ENCODE data around the gene NOXO1. TPM values are rescaled to one million over a fixed set of nuclear protein-coding genes. Genes with fewer than 3 reads are reported as not detected.
A peak's percentile ranks its signal among the peaks of the same experiment; 100 is the strongest.

Gene NOXO1
- total and polyA plus RNA-seq, 4 experiments from 2014 or later: 0.47 to 0.84 (median 0.52) TPM

DNA sequence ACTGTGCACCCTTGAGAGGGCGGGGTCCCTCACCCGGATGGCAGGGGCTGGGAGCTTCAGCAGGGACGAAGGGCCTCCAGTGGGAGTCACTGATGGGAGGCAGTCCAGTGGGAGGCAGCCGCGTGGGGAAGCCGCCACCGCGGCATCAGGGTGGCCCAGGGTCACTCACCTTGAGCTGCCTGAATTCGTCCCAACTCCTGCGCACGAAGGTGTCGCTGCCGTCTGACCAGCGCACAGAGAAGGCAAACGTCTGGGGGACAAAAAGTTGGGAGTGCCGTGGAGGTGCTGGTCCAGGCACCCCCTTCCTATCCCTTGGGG is 540 bp downstream of the NOXO1 start:
- ChIA-PET CTCF (ENCODE audit: partially characterized antibody) (no interaction called here), POLR2A (ENCODE audit: partially characterized antibody) (interaction anchor here (0.6 to 7.5 kb wide), 4 partner anchors 9 to 24 kb away, joined by 3 to 99 read pairs (median 34); partner anchors contain the start of genes NDUFB10, RNF151, RPS2 and TBL3)

DNA sequence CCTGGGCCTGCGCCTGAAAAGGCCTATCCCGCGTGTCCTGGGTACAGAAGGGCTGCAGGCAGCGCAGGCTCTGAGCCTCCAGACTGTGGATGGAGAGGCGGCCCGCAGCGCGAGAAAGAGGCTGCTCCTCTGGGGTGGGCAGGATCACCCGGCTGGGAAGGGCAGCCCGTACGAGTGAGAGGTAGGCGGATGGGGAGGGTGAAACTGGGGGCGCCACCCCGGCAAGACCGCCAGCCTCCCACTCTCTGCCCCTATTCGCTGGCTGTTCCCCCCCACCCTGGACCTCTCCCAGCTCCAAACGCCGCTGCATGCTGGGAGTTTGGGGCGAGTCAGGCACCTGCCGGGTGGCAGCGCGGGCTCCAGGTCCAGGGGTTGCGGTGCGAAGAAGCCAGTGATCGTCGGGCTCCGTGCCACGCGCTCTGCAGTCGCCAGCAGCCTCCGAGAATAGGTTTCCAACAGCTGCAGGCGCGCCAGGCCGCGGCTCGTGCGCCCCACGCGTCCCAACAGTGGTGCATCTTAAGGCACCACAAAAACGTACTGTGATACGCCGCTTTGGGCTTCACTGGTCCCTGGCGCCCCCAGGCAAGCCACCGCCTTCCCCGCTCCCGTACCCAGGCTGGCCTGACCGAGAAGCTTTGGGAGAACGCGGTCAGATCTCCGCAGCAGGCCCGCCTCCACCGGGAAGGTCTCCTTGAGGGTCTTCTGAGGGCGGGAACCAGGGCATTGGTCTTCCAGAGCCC is 1.1 kb downstream of the NOXO1 start:
- CTCF ChIA-PET (ENCODE audit: partially characterized antibody): no interaction called here
- intact Hi-C loops (cut with micrococcal nuclease): no loop called here
- no peaks in the 10 kb centered on the region for H3K9me3 ChIP-seq (ENCODE audit: control insufficient read depth in 1 of 2, low read length in 2 of 2)
- H3K4me1 Mint-ChIP-seq: peaks cover 2 to 17% (median 11%) of the 10 kb centered on the region in 4 donors
- H3K9me3 Mint-ChIP-seq: peaks cover 0 to 2% (median 0%) of the 10 kb centered on the region in 8 donors
- no peak overlapping the region for H3K27ac ChIP-seq (ENCODE audit: low read depth, low read length)
- peaks cover 15 to 22% of the 10 kb centered on the region in 2 donors for H3K36me3 Mint-ChIP-seq
- peaks cover 20% of the 10 kb centered on the region for H3K27me3 ChIP-seq (ENCODE audit: insufficient read depth, low read length)
- DNase-seq: no peak
- H3K4me1 ChIP-seq (ENCODE audit: insufficient read depth, low read length): peaks cover 19% of the 10 kb centered on the region
- peak overlapping the region in 1 of 8 donors; percentile 9 for H3K4me3 Mint-ChIP-seq
- POLR2A ChIA-PET (ENCODE audit: partially characterized antibody): interaction anchor here (0.6 to 7.5 kb wide), 4 partner anchors 9 to 25 kb away, joined by 3 to 99 read pairs (median 34); partner anchors contain the start of genes NDUFB10, RNF151, RPS2 and TBL3
- H3K4me3 ChIP-seq (ENCODE audit: low read length in 2 of 2): no peak overlapping the region
- H3K36me3 ChIP-seq (ENCODE audit: insufficient read depth, low read length): peaks cover 23% of the 10 kb centered on the region
- peaks cover 10% of the 10 kb centered on the region in 2 donors for H3K27me3 Mint-ChIP-seq
- no peak overlapping the region for H3K27ac Mint-ChIP-seq

More for the DNA sequence above, 540 bp downstream of the NOXO1 start:
- peaks cover 19% of the 10 kb centered on the region for H3K36me3 ChIP-seq (ENCODE audit: insufficient read depth, low read length)
- no peak overlapping the region for H3K4me3 ChIP-seq (ENCODE audit: low read length in 2 of 2)
- H3K9me3 ChIP-seq (ENCODE audit: control insufficient read depth in 1 of 2, low read length in 2 of 2): no peaks in the 10 kb centered on the region
- Mint-ChIP-seq H3K36me3 (peaks cover 14 to 20% of the 10 kb centered on the region in 2 donors), H3K27ac (no peak overlapping the region), H3K4me3 (no peak overlapping the region), H3K9me3 (peaks cover 0 to 2% (median 0%) of the 10 kb centered on the region in 8 donors), H3K27me3 (peaks cover 10% of the 10 kb centered on the region in 2 donors), H3K4me1 (peaks cover 2 to 19% (median 12%) of the 10 kb centered on the region in 4 donors)
- H3K4me1 ChIP-seq (ENCODE audit: insufficient read depth, low read length): peaks cover 22% of the 10 kb centered on the region
- H3K27ac ChIP-seq (ENCODE audit: low read depth, low read length): no peak overlapping the region
- no peak for DNase-seq
- intact Hi-C loops (cut with micrococcal nuclease): no loop called here
- H3K27me3 ChIP-seq (ENCODE audit: insufficient read depth, low read length): peaks cover 20% of the 10 kb centered on the region

- peaks cover 0 to 2% (median 0%) of the 10 kb centered on the region in 8 donors for H3K9me3 Mint-ChIP-seq
- no peak overlapping the region for H3K4me3 ChIP-seq (ENCODE audit: low read length in 2 of 2)
- DNase-seq: peak in 2 of 5 donors; percentile 32 to 46
- peaks cover 11% of the 10 kb centered on the region for H3K4me1 ChIP-seq (ENCODE audit: insufficient read depth, low read length)
- peak overlapping the region in 2 of 8 donors; percentile 17 to 25 for H3K4me3 Mint-ChIP-seq
- peaks cover 2 to 17% (median 6%) of the 10 kb centered on the region in 4 donors for H3K4me1 Mint-ChIP-seq
- CTCF ChIA-PET (ENCODE audit: partially characterized antibody): no interaction called here
- POLR2A ChIA-PET (ENCODE audit: partially characterized antibody): interaction anchor here (1.9 to 7.5 kb wide), 6 partner anchors 8 to 176 kb away, joined by 6 to 99 read pairs (median 24); partner anchors contain the start of genes NDUFB10, RNF151, RPS2 and TBL3
- no peaks in the 10 kb centered on the region for H3K9me3 ChIP-seq (ENCODE audit: control insufficient read depth in 1 of 2, low read length in 2 of 2)
- H3K27me3 ChIP-seq (ENCODE audit: insufficient read depth, low read length): peaks cover 20% of the 10 kb centered on the region
- peaks cover 10% of the 10 kb centered on the region in 2 donors for H3K27me3 Mint-ChIP-seq
- peaks cover 17 to 27% of the 10 kb centered on the region in 2 donors for H3K36me3 Mint-ChIP-seq
- intact Hi-C loops (cut with micrococcal nuclease): no loop called here
- H3K27ac Mint-ChIP-seq: no peak overlapping the region
- peaks cover 29% of the 10 kb centered on the region for H3K36me3 ChIP-seq (ENCODE audit: insufficient read depth, low read length)
- H3K27ac ChIP-seq (ENCODE audit: low read depth, low read length): no peak overlapping the region
Measured at GRCh38 chr16:1979271-1980029, 1.8 kb downstream of the NOXO1 start.

- intact Hi-C loops (cut with micrococcal nuclease): no loop called here
- CTCF ChIA-PET (ENCODE audit: partially characterized antibody): no interaction called here
- H3K4me3 Mint-ChIP-seq: no peak overlapping the region
- POLR2A ChIA-PET (ENCODE audit: partially characterized antibody): interaction anchor here (1.9 to 4.7 kb wide), 3 partner anchors 14 to 176 kb away, joined by 6 to 40 read pairs (median 6); partner anchors contain the start of genes RPS2 and TRAF7
- H3K27me3 Mint-ChIP-seq: peaks cover 10% of the 10 kb centered on the region in 2 donors
- H3K36me3 Mint-ChIP-seq: peaks cover 19 to 27% of the 10 kb centered on the region in 2 donors
- Histone ChIP-seq H3K36me3 (ENCODE audit: insufficient read depth, low read length) (peaks cover 32% of the 10 kb centered on the region), H3K9me3 (ENCODE audit: control insufficient read depth in 1 of 2, low read length in 2 of 2) (no peaks in the 10 kb centered on the region), H3K4me1 (ENCODE audit: insufficient read depth, low read length) (peaks cover 10% of the 10 kb centered on the region), H3K4me3 (ENCODE audit: low read length in 2 of 2) (no peak overlapping the region), H3K27me3 (ENCODE audit: insufficient read depth, low read length) (peaks cover 20% of the 10 kb centered on the region), H3K27ac (ENCODE audit: low read depth, low read length) (no peak overlapping the region)
- H3K9me3 Mint-ChIP-seq: peaks cover 0 to 2% (median 0%) of the 10 kb centered on the region in 8 donors
- peak in 1 of 5 donors; percentile 39 for DNase-seq
- no peak overlapping the region for H3K27ac Mint-ChIP-seq
- peaks cover 2 to 17% (median 6%) of the 10 kb centered on the region in 4 donors for H3K4me1 Mint-ChIP-seq
Measured at GRCh38 chr16:1978476-1979120, 2.7 kb downstream of the NOXO1 start.

- intact Hi-C loops (cut with micrococcal nuclease): no loop called here
- no peak overlapping the region for H3K27ac ChIP-seq (ENCODE audit: low read depth, low read length)
- no peak overlapping the region for H3K4me3 Mint-ChIP-seq
- peaks cover 10% of the 10 kb centered on the region for H3K4me1 ChIP-seq (ENCODE audit: insufficient read depth, low read length)
- H3K9me3 Mint-ChIP-seq: peaks cover 0 to 2% (median 0%) of the 10 kb centered on the region in 8 donors
- peaks cover 32% of the 10 kb centered on the region for H3K36me3 ChIP-seq (ENCODE audit: insufficient read depth, low read length)
- ChIA-PET CTCF (ENCODE audit: partially characterized antibody) (no interaction called here), POLR2A (ENCODE audit: partially characterized antibody) (interaction anchor here (1.5 to 4.7 kb wide), 4 partner anchors 8 to 177 kb away, joined by 4 to 40 read pairs (median 6); partner anchors contain the start of genes RPS2 and TRAF7)
- peaks cover 20% of the 10 kb centered on the region for H3K27me3 ChIP-seq (ENCODE audit: insufficient read depth, low read length)
- no peak for DNase-seq
- H3K9me3 ChIP-seq (ENCODE audit: control insufficient read depth in 1 of 2, low read length in 2 of 2): no peaks in the 10 kb centered on the region
- peaks cover 1 to 13% (median 4%) of the 10 kb centered on the region in 4 donors for H3K4me1 Mint-ChIP-seq
- H3K27me3 Mint-ChIP-seq: peaks cover 8 to 10% of the 10 kb centered on the region in 2 donors
- H3K4me3 ChIP-seq (ENCODE audit: low read length in 2 of 2): no peak overlapping the region
- no peak overlapping the region for H3K27ac Mint-ChIP-seq
- peaks cover 21 to 27% of the 10 kb centered on the region in 2 donors for H3K36me3 Mint-ChIP-seq
Measured at GRCh38 chr16:1977875-1978268, 3.4 kb downstream of the NOXO1 start.

DNA sequence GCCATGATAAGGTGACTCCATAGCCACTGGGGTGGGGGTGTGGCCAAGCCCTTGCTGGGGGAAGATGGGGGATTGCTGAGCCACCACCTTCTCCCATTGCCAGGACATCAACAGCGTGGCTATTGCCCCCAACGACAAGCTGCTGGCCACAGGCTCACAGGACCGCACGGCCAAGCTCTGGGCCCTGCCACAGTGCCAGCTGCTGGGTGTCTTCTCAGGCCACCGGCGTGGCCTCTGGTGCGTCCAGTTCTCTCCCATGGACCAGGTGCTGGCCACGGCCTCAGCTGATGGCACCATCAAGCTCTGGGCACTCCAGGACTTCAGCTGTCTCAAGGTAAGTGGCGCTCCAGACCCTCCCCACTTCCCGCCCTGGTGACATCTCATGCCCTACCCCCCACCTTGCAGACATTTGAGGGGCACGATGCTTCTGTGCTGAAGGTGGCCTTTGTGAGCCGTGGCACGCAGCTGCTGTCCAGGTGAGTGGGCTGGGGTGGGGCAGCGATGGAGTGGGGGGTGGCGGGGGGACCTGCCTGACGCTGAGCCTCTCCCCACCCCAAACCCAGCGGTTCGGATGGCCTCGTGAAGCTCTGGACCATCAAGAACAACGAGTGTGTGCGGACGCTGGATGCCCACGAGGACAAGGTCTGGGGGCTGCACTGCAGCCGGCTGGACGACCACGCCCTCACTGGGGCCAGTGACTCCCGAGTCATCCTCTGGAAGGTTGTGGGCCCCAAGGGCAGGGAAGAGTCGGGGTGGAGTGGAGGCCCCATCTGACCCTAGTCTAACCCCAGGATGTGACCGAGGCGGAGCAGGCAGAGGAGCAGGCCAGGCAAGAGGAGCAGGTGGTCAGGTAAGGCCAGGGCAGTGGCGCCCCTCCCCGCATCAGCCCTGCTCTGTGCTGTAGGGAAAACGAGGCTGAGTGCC is 4.1 kb downstream of the NOXO1 start:
- peaks cover 20% of the 10 kb centered on the region for H3K27me3 ChIP-seq (ENCODE audit: insufficient read depth, low read length)
- H3K4me1 ChIP-seq (ENCODE audit: insufficient read depth, low read length): peaks cover 14% of the 10 kb centered on the region
- Mint-ChIP-seq H3K4me3 (no peak overlapping the region), H3K9me3 (peaks cover 0 to 2% (median 0%) of the 10 kb centered on the region in 8 donors), H3K27ac (no peak overlapping the region), H3K36me3 (peaks cover 25 to 27% of the 10 kb centered on the region in 2 donors), H3K27me3 (peaks cover 8 to 10% of the 10 kb centered on the region in 2 donors), H3K4me1 (peaks cover 3 to 11% (median 6%) of the 10 kb centered on the region in 4 donors)
- no peak overlapping the region for H3K4me3 ChIP-seq (ENCODE audit: low read length in 2 of 2)
- intact Hi-C loops (cut with micrococcal nuclease): no loop called here
- H3K36me3 ChIP-seq (ENCODE audit: insufficient read depth, low read length): peaks cover 32% of the 10 kb centered on the region
- no peaks in the 10 kb centered on the region for H3K9me3 ChIP-seq (ENCODE audit: control insufficient read depth in 1 of 2, low read length in 2 of 2)
- ChIA-PET POLR2A (ENCODE audit: partially characterized antibody) (interaction anchor here (0.8 to 4.7 kb wide), 5 partner anchors 9 to 630 kb away, joined by 3 to 40 read pairs (median 6); partner anchors contain the start of genes RPS2 and TRAF7), CTCF (ENCODE audit: partially characterized antibody) (interaction anchor here (0.6 kb wide), 1 partner anchor 35 kb away, joined by 3 read pairs; no protein-coding TSS in a partner anchor)
- DNase-seq: no peak
- H3K27ac ChIP-seq (ENCODE audit: low read depth, low read length): no peak overlapping the region

Data from CD4-positive, alpha-beta memory T cell (primary cell).